ENCODE results near the gene OR11A1.

The OR11A1 gene, protein sequence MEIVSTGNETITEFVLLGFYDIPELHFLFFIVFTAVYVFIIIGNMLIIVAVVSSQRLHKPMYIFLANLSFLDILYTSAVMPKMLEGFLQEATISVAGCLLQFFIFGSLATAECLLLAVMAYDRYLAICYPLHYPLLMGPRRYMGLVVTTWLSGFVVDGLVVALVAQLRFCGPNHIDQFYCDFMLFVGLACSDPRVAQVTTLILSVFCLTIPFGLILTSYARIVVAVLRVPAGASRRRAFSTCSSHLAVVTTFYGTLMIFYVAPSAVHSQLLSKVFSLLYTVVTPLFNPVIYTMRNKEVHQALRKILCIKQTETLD

DNA sequence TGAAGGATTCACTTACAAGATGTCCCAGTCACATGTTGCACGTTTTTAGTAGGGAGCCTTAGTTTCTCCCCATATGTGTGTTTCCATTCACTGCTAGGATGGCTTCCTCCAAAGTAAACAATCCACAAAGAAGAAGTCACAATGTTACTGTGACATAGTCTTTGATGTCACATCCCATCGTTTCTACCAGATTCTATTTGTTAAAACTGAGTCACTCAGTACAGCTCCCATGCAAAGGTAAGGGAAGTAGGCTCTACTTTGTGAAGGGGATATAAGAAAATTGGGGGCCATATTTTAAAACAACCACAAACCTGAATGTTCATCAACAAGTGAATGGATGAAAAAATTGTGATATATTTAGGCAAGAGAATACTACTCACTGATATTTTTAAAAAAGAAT is at the start of gene OR11A1, which contains the start of gene OR2H1:
Gene OR11A1, minus strand, starts transcription at position 101 of the 400 bp plus-strand sequence. CDS start 29,430 bp downstream, outside the sequence.
Gene OR2H1, plus strand, starts transcription at position 185 of the 400 bp plus-strand sequence. CDS start 4,615 bp downstream, outside the sequence.
- no peak for DNase-seq

DNA sequence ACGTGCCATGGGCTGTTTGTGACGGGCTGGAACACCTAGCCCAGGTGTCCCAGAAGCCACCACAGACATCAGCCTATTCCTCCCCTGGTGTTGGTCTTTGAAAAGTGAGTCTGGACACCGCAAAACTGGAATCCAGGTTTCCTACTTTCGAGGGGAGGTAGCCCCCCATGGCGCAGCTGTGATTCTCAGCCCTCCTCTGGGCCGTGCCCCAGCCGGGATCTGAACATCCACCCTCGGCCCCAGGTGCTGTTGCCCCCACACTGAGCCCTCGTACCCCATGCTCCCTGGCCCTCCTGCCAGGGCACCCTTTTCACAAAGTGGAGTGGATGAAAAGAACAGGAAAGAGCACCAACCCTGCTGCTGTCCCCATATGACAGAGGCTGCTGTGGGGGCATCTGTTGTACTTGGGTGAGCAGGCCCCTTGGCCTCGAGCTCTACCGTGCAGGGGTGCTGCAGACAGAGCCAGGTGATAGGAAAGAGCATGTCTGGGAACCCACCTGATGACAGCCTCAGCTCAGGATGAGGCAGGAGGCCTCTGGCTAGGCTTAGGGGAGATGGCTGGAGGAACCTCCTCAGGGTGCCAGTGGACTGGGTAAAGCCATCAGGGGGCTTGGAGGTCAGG is 49.7 kb upstream of the OR11A1 start:
- DNase-seq, result no peak

DNA sequence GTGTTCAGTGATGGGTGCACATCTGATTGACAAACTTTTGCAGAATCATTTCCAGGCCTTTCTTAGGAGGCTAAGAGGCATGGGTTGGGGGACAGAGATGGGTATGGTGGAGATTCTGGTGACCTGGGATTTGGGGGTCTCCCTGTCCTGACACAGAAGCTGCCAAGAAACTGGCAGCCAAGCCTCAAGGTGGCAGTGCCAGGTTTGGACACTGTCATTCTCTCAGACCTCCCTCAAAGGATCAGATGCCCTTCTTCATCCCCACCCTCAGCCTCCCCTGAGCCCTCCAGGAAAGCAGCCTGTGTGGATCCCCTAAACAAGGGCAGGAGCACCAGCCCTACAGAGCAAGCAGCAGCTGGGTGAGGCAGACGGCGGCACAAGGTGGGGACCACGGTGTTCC is 48.9 kb upstream of the OR11A1 start:
- no peak for DNase-seq

DNA sequence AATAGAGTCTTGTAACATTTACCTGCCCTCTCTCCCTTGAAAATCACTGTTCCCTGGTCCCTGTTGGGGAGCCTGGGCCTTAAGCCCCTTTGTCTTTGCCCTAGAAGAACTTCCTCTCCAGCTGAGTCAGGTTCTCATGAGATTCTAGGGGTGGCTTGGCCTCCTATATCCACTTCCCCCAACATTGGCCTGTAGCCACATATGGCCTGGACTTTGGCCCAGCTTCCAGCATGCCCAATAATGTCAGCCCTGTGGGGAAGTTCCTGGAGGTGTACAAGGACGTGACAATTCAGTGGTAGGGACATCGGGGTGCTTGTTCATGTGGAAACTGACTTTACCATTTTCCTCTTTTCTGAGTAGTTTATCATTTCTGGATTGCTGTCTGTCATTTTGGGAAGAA is 48.1 kb upstream of the OR11A1 start:
- DNase-seq, result no peak

DNA sequence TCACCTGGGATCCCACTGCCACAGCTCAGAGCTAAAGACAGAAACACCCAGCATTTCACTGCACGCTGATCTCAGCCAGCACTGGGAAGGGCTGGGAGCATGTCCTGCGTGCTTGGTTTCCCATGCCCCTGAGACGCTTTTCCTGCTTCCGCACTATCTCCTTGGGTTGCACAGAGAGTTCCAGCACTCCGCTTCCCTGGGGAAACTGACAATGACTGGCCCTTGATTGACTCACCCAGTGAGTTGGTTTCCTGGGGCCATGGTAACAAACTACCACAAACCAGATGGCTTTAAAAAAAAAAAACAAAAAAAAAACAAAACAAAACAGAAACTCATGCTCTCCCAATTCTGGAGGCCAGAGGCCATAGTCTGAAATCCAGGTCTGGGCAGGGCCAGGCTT is 45.7 kb upstream of the OR11A1 start:
- DNase-seq, result no peak

DNA sequence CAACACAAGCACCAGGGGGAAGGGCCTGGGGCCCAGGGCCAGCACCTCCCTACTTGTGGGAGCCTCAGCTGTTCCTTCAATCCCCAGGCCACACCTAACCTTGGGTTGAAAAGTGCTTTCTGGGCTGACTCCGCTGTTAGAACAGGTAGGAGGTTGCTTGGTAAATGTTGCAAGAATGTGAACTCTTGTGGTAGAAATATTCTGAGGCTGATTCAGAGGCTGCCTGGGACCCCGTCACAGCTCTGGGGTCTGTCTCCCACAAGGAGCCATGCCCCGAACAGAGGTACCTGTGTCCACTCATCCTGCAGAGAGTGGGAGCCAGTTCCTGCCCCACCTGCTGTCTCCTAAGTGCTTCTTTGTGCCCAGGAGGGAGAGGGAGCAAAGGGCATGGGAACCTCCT is 45.3 kb upstream of the OR11A1 start:
- no peak for DNase-seq

DNA sequence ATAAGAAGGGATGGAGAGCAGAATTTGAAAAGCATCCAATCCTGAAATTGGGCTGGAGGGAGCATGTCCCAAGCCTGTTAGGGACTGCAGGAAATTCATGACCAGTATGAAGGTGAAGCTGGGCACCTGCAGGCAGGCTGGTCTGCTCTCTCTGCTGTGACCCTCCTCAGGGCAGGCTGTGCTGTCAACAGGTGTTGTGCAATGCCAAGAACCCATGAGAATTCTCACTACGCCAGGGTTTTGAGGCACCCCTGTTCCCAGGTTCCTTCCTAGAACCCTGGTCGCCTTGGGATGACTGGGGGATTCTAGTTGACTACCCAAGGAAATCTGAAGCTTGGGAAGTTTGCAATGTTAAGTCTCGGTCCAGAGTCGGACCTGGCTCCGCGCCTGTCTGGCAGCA is 44.2 kb upstream of the OR11A1 start:
- DNase-seq, result no peak

DNA sequence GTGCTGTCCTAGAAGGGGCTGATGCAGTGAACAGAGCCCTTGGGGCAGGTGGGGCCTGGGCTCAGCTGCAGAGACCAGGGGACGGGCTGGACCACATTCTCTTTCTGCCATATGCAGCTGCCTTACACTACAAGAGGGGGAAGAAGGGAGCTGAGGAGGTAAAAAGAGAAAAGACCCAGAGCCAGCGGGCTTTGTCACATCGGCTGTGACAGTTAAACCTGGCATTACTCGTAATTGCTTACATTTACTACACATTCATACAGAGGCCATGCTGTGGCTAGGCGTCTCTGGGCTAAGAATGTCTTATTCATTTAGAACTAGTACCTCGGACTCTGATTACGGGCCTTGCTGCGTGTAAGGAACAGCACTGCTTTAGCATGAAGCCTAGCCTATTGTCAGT is 43.7 kb upstream of the OR11A1 start:
- DNase-seq, result no peak

DNA sequence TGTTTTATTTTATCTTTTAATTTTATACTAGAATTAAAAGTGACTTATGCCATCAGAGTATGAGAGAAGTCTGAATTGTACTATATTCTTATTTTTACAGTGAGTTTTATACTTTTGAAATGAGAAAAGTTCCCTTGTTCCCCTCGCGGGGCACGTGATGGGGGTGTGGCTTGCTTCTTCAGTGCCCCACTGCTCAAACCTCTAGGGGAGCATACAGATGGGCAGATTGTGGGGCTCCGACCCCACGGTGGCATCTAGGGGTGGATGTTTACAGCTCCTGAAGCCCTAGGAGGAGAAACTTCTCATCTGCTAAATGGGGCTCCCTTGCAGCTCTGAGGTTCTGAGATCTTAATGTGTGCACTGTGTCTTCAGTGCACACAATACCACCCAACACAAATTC is 42.8 kb upstream of the OR11A1 start:
- no peak for DNase-seq

DNA sequence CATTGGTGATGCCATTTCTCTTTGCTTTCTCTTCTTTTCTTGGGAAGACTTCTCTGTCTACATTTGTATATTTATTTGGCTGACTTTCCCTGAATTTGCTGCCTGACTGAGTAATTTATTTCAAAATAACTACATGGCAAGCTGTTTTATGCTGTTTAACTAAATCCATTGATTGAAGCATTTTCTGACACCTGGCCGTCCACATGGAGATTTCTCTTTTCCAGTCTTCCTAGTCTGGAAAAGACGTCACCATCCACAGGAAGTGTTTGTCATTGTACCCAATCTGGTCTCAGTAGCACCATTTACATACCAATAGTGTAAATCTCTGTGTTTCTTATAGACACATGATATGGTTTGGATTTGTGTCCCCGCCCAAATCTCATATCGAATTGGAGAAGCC is 40.1 kb upstream of the OR11A1 start:
- no peak for DNase-seq

DNA sequence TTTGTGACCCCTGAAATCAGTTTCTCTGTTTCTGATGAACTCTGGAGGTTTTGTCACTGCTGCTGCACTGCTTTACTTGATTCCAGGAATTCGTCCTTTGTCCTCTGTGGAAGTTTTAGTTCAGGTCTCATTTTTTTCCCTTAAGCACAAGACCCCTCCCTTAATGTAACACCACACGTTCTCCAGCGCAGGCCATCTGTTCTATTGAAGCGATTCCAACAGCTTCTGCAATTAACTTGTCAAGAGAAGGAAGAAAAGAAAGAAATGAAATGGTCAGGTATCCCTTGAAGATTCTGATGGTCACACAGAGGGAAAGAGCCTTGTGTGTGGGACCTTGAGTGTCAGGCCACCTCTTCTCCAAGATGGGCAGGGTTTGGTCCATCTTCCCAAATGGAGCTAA is 38.7 kb upstream of the OR11A1 start:
- DNase-seq, result no peak

DNA sequence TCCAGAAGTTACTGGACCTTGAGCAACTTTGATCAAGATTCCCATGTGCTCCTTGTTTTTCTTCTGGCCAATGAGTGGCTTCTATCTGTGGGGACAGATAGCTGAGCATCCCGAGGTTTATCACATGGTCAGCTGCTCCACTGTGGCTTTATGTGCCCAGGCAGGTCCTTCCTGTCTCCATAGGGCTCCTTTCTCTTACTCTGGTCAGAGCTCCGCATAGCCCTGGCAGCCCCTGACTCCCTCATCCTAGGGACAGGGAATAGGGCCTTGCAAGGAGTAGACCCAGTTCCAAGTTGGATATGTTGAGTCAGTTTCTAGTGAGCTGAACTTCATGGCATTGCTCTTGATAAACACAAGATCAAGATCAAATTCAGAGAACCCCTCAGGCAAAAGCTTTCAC is 37.3 kb upstream of the OR11A1 start:
- no peak for DNase-seq

DNA sequence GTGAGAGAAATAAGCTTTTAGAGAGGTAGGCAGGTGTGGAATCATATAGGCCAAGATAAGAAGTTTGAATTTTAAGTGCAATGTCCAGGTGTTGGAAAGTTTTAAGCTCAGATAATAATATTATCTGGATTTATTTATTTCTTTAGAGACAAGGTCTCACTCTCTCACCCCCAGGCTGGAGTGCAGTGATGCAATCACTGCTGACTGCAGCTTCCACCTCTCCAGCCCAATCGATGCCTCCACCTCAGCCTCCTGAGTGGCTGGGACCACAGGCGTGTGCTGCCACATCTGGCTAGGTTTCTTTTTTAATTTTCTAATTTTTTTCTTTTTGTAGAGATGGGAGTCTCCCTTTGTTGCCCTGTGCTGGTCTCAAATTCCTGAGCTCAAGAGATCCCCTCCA is 36.4 kb upstream of the OR11A1 start:
- DNase-seq, result no peak

DNA sequence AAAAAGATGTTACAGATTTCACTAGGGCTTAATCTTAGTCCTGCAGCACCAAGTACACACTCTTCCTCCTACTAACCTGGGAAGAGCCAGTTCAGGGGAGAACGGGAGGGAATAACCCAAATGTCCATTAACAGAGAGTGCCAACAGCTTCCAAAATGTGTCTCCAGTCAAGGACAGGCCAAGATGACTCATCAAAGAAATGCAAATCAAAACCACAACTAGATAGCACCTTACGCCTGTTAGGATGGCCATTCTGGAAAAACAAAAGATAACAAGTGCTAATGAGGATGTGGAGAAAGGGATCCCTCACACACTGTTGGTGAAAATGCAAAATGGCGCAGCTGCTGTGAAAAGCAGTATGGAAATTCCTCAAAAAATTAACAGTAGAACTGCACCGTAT is 34.7 kb upstream of the OR11A1 start:
- DNase-seq, result no peak

DNA sequence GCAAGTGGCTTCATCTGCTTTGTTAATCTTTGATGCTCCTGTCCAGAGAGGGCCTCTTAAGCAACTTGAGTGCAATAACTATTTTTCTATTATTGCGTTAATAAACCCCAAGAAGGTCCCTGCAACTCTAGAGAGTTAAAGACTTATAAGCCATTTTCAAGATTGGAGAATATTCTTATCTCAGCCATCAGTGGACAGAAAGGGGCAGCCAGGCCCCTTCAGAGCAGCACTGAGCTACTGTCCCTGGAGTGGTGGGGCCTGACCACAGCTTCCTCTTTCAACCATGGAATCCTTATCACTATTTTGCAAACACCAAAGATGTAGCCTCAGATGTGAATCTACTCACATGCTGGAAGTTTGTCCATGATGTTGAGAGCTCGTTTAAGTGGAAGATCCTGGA is 33.7 kb upstream of the OR11A1 start:
- no peak for DNase-seq

DNA sequence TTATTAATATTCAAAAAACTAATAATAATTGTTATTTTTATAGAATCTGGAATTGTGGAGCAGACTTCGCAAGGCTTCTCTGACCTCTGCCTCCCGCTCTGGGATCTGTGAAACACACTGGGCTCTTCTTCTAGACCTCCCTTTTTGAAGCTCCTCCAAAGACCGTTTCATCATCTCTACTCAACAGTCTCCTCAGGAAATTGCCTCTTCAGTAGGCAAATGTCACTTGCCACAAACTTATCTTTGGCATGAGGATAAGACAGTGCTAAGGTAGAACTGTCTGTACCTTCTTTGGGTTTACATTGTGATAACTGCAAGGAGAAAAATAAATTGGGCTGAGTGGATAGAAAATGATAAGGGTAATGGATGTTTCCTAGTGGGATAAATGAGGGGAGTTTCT is 33.2 kb upstream of the OR11A1 start:
- no peak for DNase-seq

DNA sequence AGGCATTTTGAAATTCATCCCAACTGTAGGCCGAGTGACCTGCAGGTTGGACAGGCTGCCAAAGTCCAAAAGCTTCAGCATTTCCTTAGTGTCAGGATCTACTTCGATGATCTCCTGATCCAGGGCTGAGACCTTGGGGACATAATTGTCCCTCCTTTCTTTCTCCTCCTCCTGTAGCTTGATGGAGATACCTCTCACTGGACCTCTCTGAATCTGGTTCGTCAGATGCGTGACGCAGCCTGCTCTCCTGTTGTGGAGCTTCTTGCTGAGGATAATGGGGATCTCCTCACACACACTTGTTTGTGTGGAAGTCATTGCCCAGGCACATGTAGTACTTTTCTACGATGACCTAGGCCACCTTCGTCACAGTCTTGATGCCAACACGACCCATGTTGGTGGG is 32.4 kb upstream of the OR11A1 start:
- DNase-seq, result no peak

DNA sequence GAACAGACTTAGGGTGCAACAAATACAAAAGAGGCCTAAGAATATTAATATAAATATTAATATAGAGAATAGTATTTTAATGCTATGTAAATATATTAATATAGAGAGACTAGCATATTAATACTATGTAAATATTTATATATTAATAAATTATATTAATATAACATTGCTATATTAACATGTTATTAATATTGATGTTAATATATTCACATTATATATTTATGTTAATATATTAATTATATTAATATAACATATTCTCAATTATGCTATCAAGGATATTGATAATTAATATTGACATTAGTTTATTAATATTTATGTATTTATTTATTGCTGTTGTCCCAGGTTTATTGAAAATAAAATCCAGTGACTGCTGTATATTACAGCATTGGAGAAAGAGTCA is 32.0 kb upstream of the OR11A1 start:
- DNase-seq, result no peak

DNA sequence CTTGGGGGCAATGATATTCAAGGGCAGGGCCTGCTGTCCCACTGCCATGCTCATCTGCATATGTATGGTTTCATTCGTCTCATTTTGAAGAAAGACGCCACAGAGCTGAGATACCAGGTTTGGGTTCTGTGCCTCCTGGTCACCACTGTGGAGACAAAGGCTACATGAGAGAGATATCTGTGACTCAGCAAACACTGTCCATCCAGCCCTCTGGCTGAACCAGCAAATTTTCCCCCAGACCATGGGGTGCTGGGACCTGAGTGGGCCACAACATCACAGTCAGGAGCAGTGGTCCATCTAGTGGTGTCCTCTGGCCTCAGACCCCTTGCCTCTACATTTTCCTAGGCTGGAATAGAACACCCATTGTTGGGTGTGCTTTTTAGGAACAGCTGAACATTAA is 30.8 kb upstream of the OR11A1 start, which contains the start of gene MAS1L:
Gene MAS1L, minus strand, starts transcription at position 297 of the 400 bp plus-strand sequence. Its CDS starts 54 bp downstream, at position 243.
- DNase-seq, result no peak

DNA sequence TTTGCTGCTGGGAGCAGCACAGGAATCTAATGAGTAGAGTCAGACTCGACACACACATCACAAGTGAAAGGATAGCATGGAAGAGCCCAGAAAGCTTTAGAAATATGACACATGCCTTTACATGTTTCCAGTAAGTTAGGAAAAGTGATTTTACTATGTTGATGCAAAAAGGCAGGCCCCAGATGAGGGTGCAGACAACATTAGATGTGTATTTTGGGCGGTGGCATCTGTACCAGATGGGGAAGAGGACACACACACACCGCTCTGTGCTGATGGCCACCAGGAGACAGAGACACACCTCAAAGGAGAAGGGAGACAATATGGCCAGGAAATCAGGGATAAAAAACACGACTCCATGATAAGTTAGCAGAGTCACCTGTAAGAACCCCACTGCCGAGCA is 30.3 kb upstream of the OR11A1 start:
- DNase-seq, result no peak

DNA sequence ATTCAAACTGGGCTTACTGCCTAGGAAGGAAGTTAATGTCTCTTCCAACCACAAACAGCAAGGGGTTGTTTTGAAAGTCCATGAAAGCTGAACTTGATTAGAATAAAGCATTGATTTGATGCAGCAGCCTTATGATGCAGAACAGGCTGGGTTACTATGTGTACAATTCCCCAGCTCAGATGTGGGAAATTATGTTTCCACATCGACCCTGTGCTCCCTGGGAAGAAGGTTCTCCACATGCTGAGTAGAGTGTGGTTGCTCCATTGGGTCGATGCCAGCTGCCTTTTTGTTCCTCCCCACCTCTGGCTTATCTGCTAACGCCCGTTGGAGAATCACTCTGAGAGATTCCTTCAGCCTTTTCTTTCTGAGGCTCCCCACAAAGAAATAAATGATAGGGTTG is 29.7 kb upstream of the OR11A1 start:
- DNase-seq, result no peak

DNA sequence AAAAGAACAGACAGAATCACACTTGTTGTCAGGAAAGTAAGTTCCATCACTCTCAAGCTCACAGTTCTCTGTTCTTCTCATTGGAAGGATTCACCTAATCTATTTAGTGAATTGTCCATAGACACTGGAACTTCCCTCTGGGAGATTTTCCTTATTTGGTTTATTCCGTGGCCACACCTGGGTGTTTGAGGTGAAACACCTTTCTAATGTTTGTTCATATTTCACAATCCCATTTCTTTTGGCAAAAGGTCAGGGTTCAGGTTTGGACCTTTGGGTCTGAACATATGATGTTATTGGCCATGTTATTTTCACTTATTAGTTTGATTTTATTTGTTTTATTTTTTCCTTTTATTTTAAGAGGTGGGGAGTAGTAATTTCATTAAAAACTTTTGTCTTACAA is 26.9 kb upstream of the OR11A1 start:
- no peak for DNase-seq

DNA sequence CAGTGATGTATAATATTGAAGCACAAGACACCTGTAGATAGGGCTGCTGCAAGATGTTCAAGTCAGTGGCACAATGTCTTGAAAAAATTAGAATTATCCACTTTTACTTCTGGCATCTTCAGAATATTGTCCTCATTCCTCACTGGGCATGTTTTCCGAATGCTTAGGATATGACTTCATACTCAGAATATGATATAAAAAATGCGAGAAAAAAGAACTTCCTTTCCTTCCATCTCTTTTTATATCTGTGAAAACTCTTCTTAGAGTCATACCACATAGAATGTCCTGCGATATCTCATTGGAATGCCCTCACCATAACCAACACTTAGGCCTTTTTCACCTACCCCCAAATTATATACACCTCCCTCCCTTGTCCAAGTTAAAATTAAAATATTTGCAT is 26.3 kb upstream of the OR11A1 start:
- DNase-seq, result no peak

DNA sequence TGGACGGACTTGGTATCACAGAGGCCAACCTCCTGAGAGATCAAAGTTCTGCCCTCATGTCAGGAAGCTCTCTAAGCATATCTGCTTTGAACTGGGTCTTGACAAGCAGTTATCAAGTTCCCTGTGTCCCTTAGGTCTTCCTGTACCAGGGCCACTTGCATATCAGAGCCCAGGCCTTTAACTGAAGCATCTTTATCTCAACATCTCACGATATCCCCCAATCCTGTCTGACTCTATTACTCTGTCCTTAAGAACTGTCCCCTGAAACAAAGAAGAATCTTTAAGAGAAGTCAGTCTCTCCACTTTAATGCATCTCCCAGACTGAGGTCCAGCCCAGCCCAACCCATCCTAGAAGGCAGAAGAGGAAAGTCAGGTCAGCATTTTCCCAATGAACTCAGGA is 22.7 kb upstream of the OR11A1 start:
- DNase-seq, result no peak

DNA sequence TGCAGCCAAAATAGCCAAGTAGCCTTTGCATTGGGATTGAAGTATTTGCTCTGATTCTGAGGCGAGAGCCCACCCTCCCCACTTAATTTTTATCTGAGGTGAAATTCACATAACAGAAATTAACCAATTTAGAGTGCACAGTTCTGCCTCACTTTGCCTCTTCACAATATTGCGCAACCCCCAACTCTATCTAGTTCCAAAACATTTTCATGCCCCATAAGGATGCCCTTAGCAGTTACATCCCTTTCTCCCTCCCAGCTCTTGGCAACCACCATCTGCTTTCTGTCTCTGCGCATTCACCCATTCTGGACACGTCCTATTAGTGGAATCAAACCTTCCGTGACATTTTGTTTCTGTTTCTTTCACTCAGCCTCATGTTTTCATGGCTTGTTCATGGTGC is 21.9 kb upstream of the OR11A1 start:
- no peak for DNase-seq

Data from stimulated activated CD4-positive, alpha-beta T cell treated with anti-CD3 and anti-CD28 coated beads, Interleukin-4, amount 100 ng/mL, for 24 hours (primary cell).